ENCODE measurements around the gene TNFRSF6B. TPM values are rescaled to one million over a fixed set of nuclear protein-coding genes. Genes with fewer than 3 reads are reported as not detected.
"Not testable (repeated sequence)": the region's sequence is repeated elsewhere in the genome, so short reads cannot be mapped to it uniquely, and the experiment has no call there.

The TNFRSF6B gene
- total RNA-seq, 1 experiment from 2014 or later, result 4.6 TPM

GRCh38 chr20:63660174-63660573 is 36.3 kb upstream of the TNFRSF6B start:
- H3K27ac ChIP-seq (ENCODE audit: low read length); H3K9me2 ChIP-seq (replicated peaks; ENCODE audit: insufficient read depth, low read length); H3K27me3 ChIP-seq (ENCODE audit: low read length); H3K4me2 ChIP-seq (ENCODE audit: low read depth, low read length, poor library complexity, severe bottlenecking); H4K20me1 ChIP-seq (ENCODE audit: insufficient read depth, low read depth, low read length); H2AFZ ChIP-seq (ENCODE audit: low read length); H3K9me3 ChIP-seq (ENCODE audit: low read length); H3K9ac ChIP-seq (ENCODE audit: low read length); H3K36me3 ChIP-seq (ENCODE audit: insufficient read depth, low read length); DNase-seq; H3K4me3 ChIP-seq (ENCODE audit: low read length): not testable (repeated sequence)
- H3K79me2 ChIP-seq (ENCODE audit: low read length), result peaks cover 16% of the 10 kb centered on the region
- peaks cover 18% of the 10 kb centered on the region for H3K4me1 ChIP-seq (ENCODE audit: low read length)

- no peaks in the 10 kb centered on the region for H3K36me3 ChIP-seq (ENCODE audit: insufficient read depth, low read length)
- no peaks in the 10 kb centered on the region for H3K27me3 ChIP-seq (ENCODE audit: low read length)
Measured at GRCh38 chr20:63660622-63661021, 35.8 kb upstream of the TNFRSF6B start.

GRCh38 chr20:63661108-63661507 is 35.3 kb upstream of the TNFRSF6B start:
- H4K20me1 ChIP-seq (ENCODE audit: insufficient read depth, low read depth, low read length), result no peaks in the 10 kb centered on the region
- no peaks in the 10 kb centered on the region for H3K9me3 ChIP-seq (ENCODE audit: low read length)
- H3K27ac ChIP-seq (ENCODE audit: low read length), result no peak overlapping the region
- H2AFZ ChIP-seq (ENCODE audit: low read length), result no peak overlapping the region
- no peak overlapping the region for H3K4me2 ChIP-seq (ENCODE audit: low read depth, low read length, poor library complexity, severe bottlenecking)
- H3K27me3 ChIP-seq (ENCODE audit: low read length), result no peaks in the 10 kb centered on the region
- no peak for DNase-seq
- H3K79me2 ChIP-seq (ENCODE audit: low read length), result peaks cover 16% of the 10 kb centered on the region
- H3K9me2 ChIP-seq (replicated peaks; ENCODE audit: insufficient read depth, low read length), result no peaks in the 10 kb centered on the region
- no peak overlapping the region for H3K9ac ChIP-seq (ENCODE audit: low read length)
- H3K36me3 ChIP-seq (ENCODE audit: insufficient read depth, low read length), result no peaks in the 10 kb centered on the region
- H3K4me3 ChIP-seq (ENCODE audit: low read length), result no peak overlapping the region
- peaks cover 18% of the 10 kb centered on the region for H3K4me1 ChIP-seq (ENCODE audit: low read length)

More at GRCh38 chr20:63660622-63661021, 35.8 kb upstream of the TNFRSF6B start:
- no peak overlapping the region for H3K4me2 ChIP-seq (ENCODE audit: low read depth, low read length, poor library complexity, severe bottlenecking)
- no peak overlapping the region for H3K4me3 ChIP-seq (ENCODE audit: low read length)
- H3K9me2 ChIP-seq (replicated peaks; ENCODE audit: insufficient read depth, low read length), result no peaks in the 10 kb centered on the region
- no peaks in the 10 kb centered on the region for H3K9me3 ChIP-seq (ENCODE audit: low read length)
- peaks cover 18% of the 10 kb centered on the region for H3K4me1 ChIP-seq (ENCODE audit: low read length)
- H2AFZ ChIP-seq (ENCODE audit: low read length), result no peak overlapping the region
- no peak overlapping the region for H3K9ac ChIP-seq (ENCODE audit: low read length)
- H4K20me1 ChIP-seq (ENCODE audit: insufficient read depth, low read depth, low read length), result no peaks in the 10 kb centered on the region
- DNase-seq, result no peak
- peaks cover 16% of the 10 kb centered on the region for H3K79me2 ChIP-seq (ENCODE audit: low read length)
- H3K27ac ChIP-seq (ENCODE audit: low read length), result no peak overlapping the region

- Histone ChIP-seq H3K79me2 (ENCODE audit: low read length) (peaks cover 16% of the 10 kb centered on the region), H3K4me3 (ENCODE audit: low read length) (no peak overlapping the region), H3K9me2 (replicated peaks; ENCODE audit: insufficient read depth, low read length) (no peaks in the 10 kb centered on the region), H3K4me1 (ENCODE audit: low read length) (peaks cover 17% of the 10 kb centered on the region), H3K27ac (ENCODE audit: low read length) (no peak overlapping the region), H3K9me3 (ENCODE audit: low read length) (no peaks in the 10 kb centered on the region), H2AFZ (ENCODE audit: low read length) (no peak overlapping the region), H3K36me3 (ENCODE audit: insufficient read depth, low read length) (no peaks in the 10 kb centered on the region), H3K27me3 (ENCODE audit: low read length) (no peaks in the 10 kb centered on the region), H4K20me1 (ENCODE audit: insufficient read depth, low read depth, low read length) (no peaks in the 10 kb centered on the region), H3K4me2 (ENCODE audit: low read depth, low read length, poor library complexity, severe bottlenecking) (no peak overlapping the region), H3K9ac (ENCODE audit: low read length) (no peak overlapping the region)
- DNase-seq, result no peak
Measured at GRCh38 chr20:63661959-63662812, 34.3 kb upstream of the TNFRSF6B start.

- no peak for DNase-seq
- no peaks in the 10 kb centered on the region for H3K9me3 ChIP-seq (ENCODE audit: low read length)
- no peak overlapping the region for H3K27ac ChIP-seq (ENCODE audit: low read length)
- no peak overlapping the region for H3K9ac ChIP-seq (ENCODE audit: low read length)
- H2AFZ ChIP-seq (ENCODE audit: low read length), result no peak overlapping the region
- no peaks in the 10 kb centered on the region for H4K20me1 ChIP-seq (ENCODE audit: insufficient read depth, low read depth, low read length)
- no peak overlapping the region for H3K4me2 ChIP-seq (ENCODE audit: low read depth, low read length, poor library complexity, severe bottlenecking)
- H3K79me2 ChIP-seq (ENCODE audit: low read length), result peaks cover 16% of the 10 kb centered on the region
- no peaks in the 10 kb centered on the region for H3K9me2 ChIP-seq (replicated peaks; ENCODE audit: insufficient read depth, low read length)
- H3K4me1 ChIP-seq (ENCODE audit: low read length), result peaks cover 10% of the 10 kb centered on the region
- no peaks in the 10 kb centered on the region for H3K27me3 ChIP-seq (ENCODE audit: low read length)
- H3K36me3 ChIP-seq (ENCODE audit: insufficient read depth, low read length), result no peaks in the 10 kb centered on the region
- no peak overlapping the region for H3K4me3 ChIP-seq (ENCODE audit: low read length)
Measured at GRCh38 chr20:63662813-63663189, 33.7 kb upstream of the TNFRSF6B start.

- Histone ChIP-seq H3K9me2 (replicated peaks; ENCODE audit: insufficient read depth, low read length) (no peaks in the 10 kb centered on the region), H2AFZ (ENCODE audit: low read length) (no peak overlapping the region), H3K9me3 (ENCODE audit: low read length) (no peaks in the 10 kb centered on the region), H3K27ac (ENCODE audit: low read length) (no peak overlapping the region), H3K79me2 (ENCODE audit: low read length) (peaks cover 16% of the 10 kb centered on the region), H3K4me2 (ENCODE audit: low read depth, low read length, poor library complexity, severe bottlenecking) (no peak overlapping the region), H4K20me1 (ENCODE audit: insufficient read depth, low read depth, low read length) (no peaks in the 10 kb centered on the region), H3K36me3 (ENCODE audit: insufficient read depth, low read length) (no peaks in the 10 kb centered on the region), H3K27me3 (ENCODE audit: low read length) (no peaks in the 10 kb centered on the region), H3K4me3 (ENCODE audit: low read length) (no peak overlapping the region), H3K9ac (ENCODE audit: low read length) (no peak overlapping the region), H3K4me1 (ENCODE audit: low read length) (peaks cover 9% of the 10 kb centered on the region)
- DNase-seq, result no peak
Measured at GRCh38 chr20:63663332-63664066, 33.0 kb upstream of the TNFRSF6B start.

GRCh38 chr20:63664143-63664851 is 32.2 kb upstream of the TNFRSF6B start:
- H3K9me3 ChIP-seq (ENCODE audit: low read length), result no peaks in the 10 kb centered on the region
- no peak overlapping the region for H3K9ac ChIP-seq (ENCODE audit: low read length)
- no peaks in the 10 kb centered on the region for H3K9me2 ChIP-seq (replicated peaks; ENCODE audit: insufficient read depth, low read length)
- H3K27ac ChIP-seq (ENCODE audit: low read length), result no peak overlapping the region
- peaks cover 7% of the 10 kb centered on the region; the same call in 1 of the 2 replicates for H3K36me3 ChIP-seq (ENCODE audit: insufficient read depth, low read length)
- H3K4me2 ChIP-seq (ENCODE audit: low read depth, low read length, poor library complexity, severe bottlenecking), result no peak overlapping the region
- H4K20me1 ChIP-seq (ENCODE audit: insufficient read depth, low read depth, low read length), result no peaks in the 10 kb centered on the region
- no peak for DNase-seq
- peaks cover 8% of the 10 kb centered on the region for H3K79me2 ChIP-seq (ENCODE audit: low read length)
- no peak overlapping the region for H2AFZ ChIP-seq (ENCODE audit: low read length)
- no peak overlapping the region for H3K4me3 ChIP-seq (ENCODE audit: low read length)
- no peaks in the 10 kb centered on the region for H3K27me3 ChIP-seq (ENCODE audit: low read length)
- peaks cover 5% of the 10 kb centered on the region for H3K4me1 ChIP-seq (ENCODE audit: low read length)

Data from Karpas-422 (cell line).